ENCODE measurements around the gene LMF2. TPM values are rescaled to one million over a fixed set of nuclear protein-coding genes. Genes with fewer than 3 reads are reported as not detected.

Gene LMF2
- total RNA-seq, 2 donors from 2014 or later, result 39.0 to 53.3 TPM

DNA sequence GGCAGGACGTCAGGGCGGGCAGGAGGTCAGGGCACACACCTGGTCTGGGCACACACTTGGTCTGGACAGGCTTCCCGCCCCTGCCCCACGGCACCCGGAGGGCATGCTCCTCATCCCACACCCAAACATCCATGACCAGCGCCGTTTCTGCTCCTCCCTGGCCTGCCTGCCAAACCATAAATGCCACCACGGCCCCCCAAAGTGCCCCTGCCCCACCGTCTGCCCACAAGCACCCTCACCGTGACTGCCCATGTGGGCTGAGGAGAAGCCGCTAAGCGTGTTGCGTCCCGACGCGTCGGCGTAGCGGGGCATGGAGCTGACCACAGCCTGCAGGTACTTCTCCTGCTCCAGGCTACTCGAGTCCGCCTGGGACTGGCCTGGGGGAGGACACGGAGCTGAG lies 48.5 kb downstream of the LMF2 start:
- no peak for DNase-seq (ENCODE audit: low spot score)
- intact Hi-C loops (cut with DNase I), result no loop called here

DNA sequence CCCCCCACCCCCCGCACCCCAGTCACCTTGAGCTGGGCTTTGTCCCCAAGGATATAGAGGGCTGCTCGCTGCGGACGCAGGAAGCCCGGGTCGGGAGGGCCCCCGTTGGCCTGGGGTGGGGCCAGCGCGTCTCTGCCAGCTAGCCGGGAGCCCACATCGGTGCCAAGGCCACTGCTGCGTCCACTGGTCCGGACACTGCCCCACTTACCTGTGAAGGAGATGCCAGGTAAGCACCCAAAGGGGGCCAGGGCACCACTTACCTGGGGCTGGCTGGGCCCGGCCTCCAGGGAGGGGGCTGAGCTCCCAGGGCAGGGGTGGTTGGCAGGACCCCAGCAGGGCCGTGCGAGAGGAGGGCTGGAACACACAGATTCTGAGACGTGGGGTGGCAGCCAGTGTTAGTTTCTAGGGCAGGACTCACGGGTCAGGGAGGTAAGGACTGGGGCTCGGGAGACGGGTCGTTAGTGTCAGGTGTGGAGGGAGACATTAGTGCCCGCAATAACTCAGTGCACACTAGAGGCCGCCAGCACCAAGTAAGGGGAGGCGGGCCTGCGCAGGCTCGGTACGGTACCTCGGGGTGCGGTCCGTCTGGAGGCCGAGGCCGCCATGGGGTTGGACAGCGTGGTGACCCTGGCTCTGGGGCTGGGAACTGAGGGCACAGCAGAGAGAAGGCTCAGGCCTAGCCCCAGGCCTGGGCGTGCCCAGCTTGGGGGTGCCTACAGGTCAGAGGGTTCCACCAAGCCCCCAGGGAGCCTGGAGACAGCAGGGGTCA lies 50.9 kb downstream of the LMF2 start:
- no peak for DNase-seq (ENCODE audit: low spot score)
- intact Hi-C loops (cut with DNase I), result no loop called here

GRCh38 chr22:50456026-50456425 lies 51.5 kb downstream of the LMF2 start:
- no peak for DNase-seq (ENCODE audit: low spot score)
- intact Hi-C loops (cut with DNase I), result no loop called here

- intact Hi-C loops (cut with DNase I), result no loop called here
- DNase-seq (ENCODE audit: low spot score), result no peak
Measured at GRCh38 chr22:50455201-50455600, 52.3 kb downstream of the LMF2 start.

- DNase-seq (ENCODE audit: low spot score), result no peak
- intact Hi-C loops (cut with DNase I), result no loop called here
Measured at GRCh38 chr22:50454556-50455075, 52.9 kb downstream of the LMF2 start.

Other genes with a start within 250 kb of the LMF2 start
- 10 to 100 TPM; 10.4 to 13.2 TPM for gene MAPK12, start 246.0 kb downstream of the LMF2 start, total RNA-seq
- 10 to 100 TPM; 11.5 to 11.6 TPM for gene MAPK11, start 237.3 kb downstream of the LMF2 start, total RNA-seq
- 100 to 1,000 TPM; 108 to 125 TPM for gene PLXNB2, start 200.1 kb downstream of the LMF2 start, total RNA-seq
- gene DENND6B, start 180.7 kb downstream of the LMF2 start, total RNA-seq, result 1 to 10 TPM; 2.1 to 2.5 TPM
- 10 to 100 TPM; 35.3 to 36.0 TPM for gene PPP6R2, start 164.4 kb downstream of the LMF2 start, total RNA-seq
- 10 to 100 TPM; 58.5 to 83.8 TPM for gene SBF1, start 32.7 kb downstream of the LMF2 start, total RNA-seq
- gene ADM2, start 26.2 kb downstream of the LMF2 start, total RNA-seq, result under 1 TPM; 0.14 to 0.56 TPM
- gene MIOX, start 20.8 kb downstream of the LMF2 start, total RNA-seq, result not detected
- 10 to 100 TPM; 32.1 to 32.7 TPM for gene NCAPH2, start 522 bp upstream of the LMF2 start, total RNA-seq
- 1 to 10 TPM in 1 of 2 donors, not detected in 1; 2.6 TPM for gene SCO2, start 17.9 kb upstream of the LMF2 start, total RNA-seq
- gene TYMP, start 22.3 kb upstream of the LMF2 start, total RNA-seq, result 10 to 100 TPM; 52.8 to 63.8 TPM
- gene KLHDC7B, start 38.2 kb upstream of the LMF2 start, total RNA-seq, result under 1 TPM; 0.14 to 0.28 TPM
- not detected for gene SYCE3, start 55.2 kb upstream of the LMF2 start, total RNA-seq
- 1 to 10 TPM; 6.0 to 8.1 TPM for gene CPT1B, start 70.7 kb upstream of the LMF2 start, total RNA-seq
- 10 to 100 TPM; 30.1 to 31.6 TPM for gene CHKB, start 75.1 kb upstream of the LMF2 start, total RNA-seq
- under 1 TPM; 0.24 to 0.56 TPM for gene MAPK8IP2, start 93.1 kb upstream of the LMF2 start, total RNA-seq
- gene ARSA, start 120.5 kb upstream of the LMF2 start, total RNA-seq, result 10 to 100 TPM; 21.8 to 29.4 TPM
- 10 to 100 TPM; 24.2 to 34.4 TPM for gene SHANK3, start 165.1 kb upstream of the LMF2 start, total RNA-seq
- gene ACR, start 230.5 kb upstream of the LMF2 start, total RNA-seq, result 1 to 10 TPM in 1 of 2 donors, under 1 TPM in 1; 0.65 to 2.6 TPM